ENCODE measurements around the gene SMG7. TPM values are rescaled to one million over a fixed set of nuclear protein-coding genes. Genes with fewer than 3 reads are reported as not detected.
A peak's percentile ranks its signal among the peaks of the same experiment; 100 is the strongest.

Gene SMG7
- total and polyA plus RNA-seq, 10 of the 15 experiments (the other 5 are each of a cell fraction or from before 2014, with no cell fraction given) = 9.5 to 65.4 (median 42.7) TPM

DNA sequence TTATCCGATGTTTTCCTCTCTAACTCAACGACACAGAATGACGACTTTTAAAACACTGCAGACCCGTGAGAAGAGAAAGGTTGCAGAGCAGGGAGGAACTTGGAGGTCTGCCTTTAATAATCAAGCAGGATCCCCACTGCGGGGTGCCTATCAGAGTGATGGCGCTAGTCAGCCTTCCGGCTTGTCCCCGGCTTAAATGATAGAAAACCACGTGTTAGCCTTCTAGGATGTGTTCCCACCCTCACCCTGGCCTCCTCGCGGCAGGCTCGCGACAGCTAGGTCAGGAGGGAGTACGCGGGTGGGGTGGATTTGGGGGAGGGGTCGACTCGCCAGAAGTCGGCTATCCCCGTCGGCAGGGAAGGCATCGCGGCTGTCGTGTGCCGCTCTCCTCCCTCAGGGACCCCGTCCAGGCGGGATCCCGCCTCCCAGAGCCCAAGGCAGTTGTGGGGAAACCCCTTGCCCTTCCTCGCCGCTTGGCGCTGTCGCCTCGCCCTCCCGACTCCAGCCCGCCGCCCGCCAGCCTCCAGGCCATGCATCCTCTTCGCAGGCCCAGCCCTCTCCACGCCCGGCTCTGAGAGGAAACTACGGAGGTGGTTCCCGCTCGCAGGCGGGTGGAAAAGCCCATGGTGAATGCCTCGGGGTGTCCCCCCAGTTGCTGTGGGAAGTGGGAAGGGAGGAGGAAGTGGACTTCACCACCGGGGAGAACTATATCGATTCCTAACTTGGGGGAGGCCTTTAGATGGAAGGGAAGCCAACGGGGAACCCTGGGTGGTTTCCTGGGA, 1.1 kb upstream of the SMG7 start (continued):
- TF ChIP-seq, protein P1, sequence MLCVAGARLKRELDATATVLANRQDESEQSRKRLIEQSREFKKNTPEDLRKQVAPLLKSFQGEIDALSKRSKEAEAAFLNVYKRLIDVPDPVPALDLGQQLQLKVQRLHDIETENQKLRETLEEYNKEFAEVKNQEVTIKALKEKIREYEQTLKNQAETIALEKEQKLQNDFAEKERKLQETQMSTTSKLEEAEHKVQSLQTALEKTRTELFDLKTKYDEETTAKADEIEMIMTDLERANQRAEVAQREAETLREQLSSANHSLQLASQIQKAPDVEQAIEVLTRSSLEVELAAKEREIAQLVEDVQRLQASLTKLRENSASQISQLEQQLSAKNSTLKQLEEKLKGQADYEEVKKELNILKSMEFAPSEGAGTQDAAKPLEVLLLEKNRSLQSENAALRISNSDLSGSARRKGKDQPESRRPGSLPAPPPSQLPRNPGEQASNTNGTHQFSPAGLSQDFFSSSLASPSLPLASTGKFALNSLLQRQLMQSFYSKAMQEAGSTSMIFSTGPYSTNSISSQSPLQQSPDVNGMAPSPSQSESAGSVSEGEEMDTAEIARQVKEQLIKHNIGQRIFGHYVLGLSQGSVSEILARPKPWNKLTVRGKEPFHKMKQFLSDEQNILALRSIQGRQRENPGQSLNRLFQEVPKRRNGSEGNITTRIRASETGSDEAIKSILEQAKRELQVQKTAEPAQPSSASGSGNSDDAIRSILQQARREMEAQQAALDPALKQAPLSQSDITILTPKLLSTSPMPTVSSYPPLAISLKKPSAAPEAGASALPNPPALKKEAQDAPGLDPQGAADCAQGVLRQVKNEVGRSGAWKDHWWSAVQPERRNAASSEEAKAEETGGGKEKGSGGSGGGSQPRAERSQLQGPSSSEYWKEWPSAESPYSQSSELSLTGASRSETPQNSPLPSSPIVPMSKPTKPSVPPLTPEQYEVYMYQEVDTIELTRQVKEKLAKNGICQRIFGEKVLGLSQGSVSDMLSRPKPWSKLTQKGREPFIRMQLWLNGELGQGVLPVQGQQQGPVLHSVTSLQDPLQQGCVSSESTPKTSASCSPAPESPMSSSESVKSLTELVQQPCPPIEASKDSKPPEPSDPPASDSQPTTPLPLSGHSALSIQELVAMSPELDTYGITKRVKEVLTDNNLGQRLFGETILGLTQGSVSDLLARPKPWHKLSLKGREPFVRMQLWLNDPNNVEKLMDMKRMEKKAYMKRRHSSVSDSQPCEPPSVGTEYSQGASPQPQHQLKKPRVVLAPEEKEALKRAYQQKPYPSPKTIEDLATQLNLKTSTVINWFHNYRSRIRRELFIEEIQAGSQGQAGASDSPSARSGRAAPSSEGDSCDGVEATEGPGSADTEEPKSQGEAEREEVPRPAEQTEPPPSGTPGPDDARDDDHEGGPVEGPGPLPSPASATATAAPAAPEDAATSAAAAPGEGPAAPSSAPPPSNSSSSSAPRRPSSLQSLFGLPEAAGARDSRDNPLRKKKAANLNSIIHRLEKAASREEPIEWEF (IDR thresholded peaks at IDR 0.05; ENCODE audit: insufficient replicate concordance, low read depth, low read length) = no peak
- TF ChIP-seq E2F8 (IDR thresholded peaks at IDR 0.05; ENCODE audit: low read depth, partially characterized antibody) (no peak), RCOR1 (conservative IDR thresholded peaks at IDR 0.05; ENCODE audit: low read depth, low read length) (no peak), JUNB (IDR thresholded peaks at IDR 0.05) (no peak), STAT1 (conservative IDR thresholded peaks at IDR 0.05) (no peak), CHD1 (IDR thresholded peaks at IDR 0.05; ENCODE audit: low read depth, low read length) (no peak), YY1 (IDR thresholded peaks at IDR 0.05; ENCODE audit: low read depth, low read length) (peak; percentile 82; the same call in 1 of the 2 replicates), CEBPB (IDR thresholded peaks at IDR 0.05; ENCODE audit: borderline replicate concordance in 1 of 2, low read depth in 2 of 2, low read length in 2 of 2) (no peak), CBX3 (IDR thresholded peaks at IDR 0.05; ENCODE audit: borderline replicate concordance, low read depth) (no peak), MYC (IDR thresholded peaks at IDR 0.05; ENCODE audit: insufficient read depth, insufficient read length, insufficient replicate concordance, low read length, severe bottlenecking) (peak; percentile 65), TCF3 (IDR thresholded peaks at IDR 0.05; ENCODE audit: borderline replicate concordance, insufficient read depth, low read depth, low read length) (no peak), NRF1 (conservative IDR thresholded peaks at IDR 0.05; ENCODE audit: low read depth, low read length) (no peak)
- TF ChIP-seq, protein P2, sequence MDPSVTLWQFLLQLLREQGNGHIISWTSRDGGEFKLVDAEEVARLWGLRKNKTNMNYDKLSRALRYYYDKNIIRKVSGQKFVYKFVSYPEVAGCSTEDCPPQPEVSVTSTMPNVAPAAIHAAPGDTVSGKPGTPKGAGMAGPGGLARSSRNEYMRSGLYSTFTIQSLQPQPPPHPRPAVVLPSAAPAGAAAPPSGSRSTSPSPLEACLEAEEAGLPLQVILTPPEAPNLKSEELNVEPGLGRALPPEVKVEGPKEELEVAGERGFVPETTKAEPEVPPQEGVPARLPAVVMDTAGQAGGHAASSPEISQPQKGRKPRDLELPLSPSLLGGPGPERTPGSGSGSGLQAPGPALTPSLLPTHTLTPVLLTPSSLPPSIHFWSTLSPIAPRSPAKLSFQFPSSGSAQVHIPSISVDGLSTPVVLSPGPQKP (IDR thresholded peaks at IDR 0.05; ENCODE audit: low read depth, low read length) = no peak

All from GM12878 (cell line).